ENCODE results near the gene HGFAC. TPM values are rescaled to one million over a fixed set of nuclear protein-coding genes. Genes with fewer than 3 reads are reported as not detected.

Gene HGFAC
- total RNA-seq, 1 donor from 2014 or later = 0.35 TPM

DNA sequence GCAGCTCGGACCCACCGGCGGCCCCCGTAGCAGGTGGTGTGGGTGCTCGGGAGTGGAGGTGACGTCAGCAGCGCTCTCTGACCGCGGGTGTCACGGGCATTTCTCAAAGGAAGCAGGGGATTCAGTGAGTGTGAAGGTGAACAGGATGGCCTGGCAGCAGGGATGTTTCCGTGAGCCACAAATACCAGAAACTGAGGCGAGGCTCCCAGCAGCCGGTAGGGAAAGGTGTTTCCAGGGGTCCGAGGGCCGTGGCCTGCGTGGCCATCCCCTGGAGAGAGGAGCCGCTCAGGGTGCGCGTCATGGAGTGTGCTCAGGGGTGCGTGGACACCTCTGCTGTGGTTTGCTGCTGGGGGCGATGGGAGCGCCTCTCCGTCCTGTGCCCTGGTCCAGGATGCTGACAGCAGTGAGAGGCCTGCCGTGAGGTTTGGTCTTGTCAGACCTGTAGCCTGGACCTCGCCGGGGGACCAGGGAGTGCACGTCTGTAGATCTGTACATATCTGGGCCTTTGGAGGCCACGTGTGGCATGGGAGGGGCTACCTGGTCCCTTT, 10.2 kb upstream of the HGFAC start:
- TF ChIP-seq, protein P1, sequence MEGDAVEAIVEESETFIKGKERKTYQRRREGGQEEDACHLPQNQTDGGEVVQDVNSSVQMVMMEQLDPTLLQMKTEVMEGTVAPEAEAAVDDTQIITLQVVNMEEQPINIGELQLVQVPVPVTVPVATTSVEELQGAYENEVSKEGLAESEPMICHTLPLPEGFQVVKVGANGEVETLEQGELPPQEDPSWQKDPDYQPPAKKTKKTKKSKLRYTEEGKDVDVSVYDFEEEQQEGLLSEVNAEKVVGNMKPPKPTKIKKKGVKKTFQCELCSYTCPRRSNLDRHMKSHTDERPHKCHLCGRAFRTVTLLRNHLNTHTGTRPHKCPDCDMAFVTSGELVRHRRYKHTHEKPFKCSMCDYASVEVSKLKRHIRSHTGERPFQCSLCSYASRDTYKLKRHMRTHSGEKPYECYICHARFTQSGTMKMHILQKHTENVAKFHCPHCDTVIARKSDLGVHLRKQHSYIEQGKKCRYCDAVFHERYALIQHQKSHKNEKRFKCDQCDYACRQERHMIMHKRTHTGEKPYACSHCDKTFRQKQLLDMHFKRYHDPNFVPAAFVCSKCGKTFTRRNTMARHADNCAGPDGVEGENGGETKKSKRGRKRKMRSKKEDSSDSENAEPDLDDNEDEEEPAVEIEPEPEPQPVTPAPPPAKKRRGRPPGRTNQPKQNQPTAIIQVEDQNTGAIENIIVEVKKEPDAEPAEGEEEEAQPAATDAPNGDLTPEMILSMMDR (IDR thresholded peaks at IDR 0.05) = no peak
- H3K36me3 Mint-ChIP-seq (ENCODE audit: low read depth) = peaks cover 6% of the 10 kb centered on the region
- H3K9me3 Mint-ChIP-seq (ENCODE audit: low read depth) = no peaks in the 10 kb centered on the region
- no peaks in the 10 kb centered on the region for H3K27me3 Mint-ChIP-seq (ENCODE audit: low read depth)
- H3K4me3 Mint-ChIP-seq (ENCODE audit: unreplicated experiment) = no peak overlapping the region
- peaks cover 1% of the 10 kb centered on the region for H3K4me1 Mint-ChIP-seq (ENCODE audit: low read depth)
- H3K27ac Mint-ChIP-seq (ENCODE audit: unreplicated experiment) = no peak overlapping the region
- DNase-seq (ENCODE audit: low spot score) = no peak

DNA sequence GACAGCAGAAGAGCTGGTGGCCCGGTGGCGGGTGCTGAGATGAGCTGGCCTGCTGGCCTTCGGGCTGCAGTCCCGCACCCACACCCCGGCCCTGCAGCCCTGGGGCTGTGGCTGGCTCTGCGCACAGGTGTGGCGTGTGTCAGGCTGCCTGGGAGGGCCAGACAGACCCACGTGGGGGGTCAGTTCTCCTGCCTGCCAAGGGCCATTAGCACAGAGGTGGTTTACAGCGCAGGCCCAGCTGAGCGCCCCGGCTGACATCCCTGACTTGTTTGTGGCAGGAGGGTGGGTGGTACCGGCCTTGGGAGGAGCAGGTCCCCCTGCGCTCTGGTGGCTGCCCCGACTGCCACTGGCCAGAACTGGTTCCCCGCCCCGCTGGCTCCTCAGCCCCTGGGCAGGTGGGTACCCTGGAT, 9.4 kb upstream of the HGFAC start:
- Mint-ChIP-seq H3K27me3 (ENCODE audit: low read depth) (no peaks in the 10 kb centered on the region), H3K9me3 (ENCODE audit: low read depth) (no peaks in the 10 kb centered on the region), H3K4me1 (ENCODE audit: low read depth) (peaks cover 6% of the 10 kb centered on the region), H3K27ac (ENCODE audit: unreplicated experiment) (no peak overlapping the region), H3K36me3 (ENCODE audit: low read depth) (peaks cover 6% of the 10 kb centered on the region), H3K4me3 (ENCODE audit: unreplicated experiment) (no peak overlapping the region)
- TF ChIP-seq, protein P1 (IDR thresholded peaks at IDR 0.05) = no peak
- DNase-seq (ENCODE audit: low spot score) = no peak

DNA sequence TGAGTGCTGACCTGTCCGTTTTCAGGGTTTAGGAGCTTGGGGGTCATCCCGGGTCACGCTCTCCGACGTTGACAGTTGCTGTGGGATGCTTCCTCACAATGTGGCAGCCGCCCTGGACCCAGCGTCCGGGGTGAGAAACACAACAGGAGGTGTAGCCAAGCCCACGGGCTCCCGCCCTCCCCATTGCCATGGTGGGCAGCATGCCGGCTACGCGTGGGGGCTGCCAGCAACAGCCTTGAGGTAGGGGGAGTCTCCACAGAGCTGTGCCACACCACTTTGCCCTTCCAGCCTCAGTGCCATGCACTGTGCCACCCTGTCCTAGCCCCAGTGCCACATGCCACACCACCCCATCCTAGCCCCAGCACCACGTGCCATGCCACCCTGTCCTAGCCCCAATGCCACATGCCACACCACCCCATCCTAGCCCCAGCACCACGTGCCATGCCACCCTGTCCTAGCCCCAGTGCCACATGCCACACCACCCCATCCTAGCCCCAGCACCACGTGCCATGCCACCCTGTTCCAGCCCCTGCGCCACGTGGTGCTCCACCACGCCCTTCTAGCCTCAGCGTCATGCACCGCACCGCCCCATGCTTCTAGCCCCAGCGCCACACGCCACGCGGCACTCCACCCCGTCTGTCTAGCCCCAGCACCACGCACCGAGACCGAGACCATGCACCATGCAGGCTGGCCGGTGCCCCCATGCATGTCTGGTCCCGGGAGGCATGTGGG, 8.5 kb upstream of the HGFAC start:
- DNase-seq (ENCODE audit: low spot score) = no peak
- H3K4me3 Mint-ChIP-seq (ENCODE audit: unreplicated experiment) = no peak overlapping the region
- no peaks in the 10 kb centered on the region for H3K27me3 Mint-ChIP-seq (ENCODE audit: low read depth)
- no peak overlapping the region for H3K27ac Mint-ChIP-seq (ENCODE audit: unreplicated experiment)
- H3K9me3 Mint-ChIP-seq (ENCODE audit: low read depth) = no peaks in the 10 kb centered on the region
- peaks cover 4% of the 10 kb centered on the region for H3K36me3 Mint-ChIP-seq (ENCODE audit: low read depth)
- peaks cover 6% of the 10 kb centered on the region for H3K4me1 Mint-ChIP-seq (ENCODE audit: low read depth)
- TF ChIP-seq, protein P1 (IDR thresholded peaks at IDR 0.05) = no peak

DNA sequence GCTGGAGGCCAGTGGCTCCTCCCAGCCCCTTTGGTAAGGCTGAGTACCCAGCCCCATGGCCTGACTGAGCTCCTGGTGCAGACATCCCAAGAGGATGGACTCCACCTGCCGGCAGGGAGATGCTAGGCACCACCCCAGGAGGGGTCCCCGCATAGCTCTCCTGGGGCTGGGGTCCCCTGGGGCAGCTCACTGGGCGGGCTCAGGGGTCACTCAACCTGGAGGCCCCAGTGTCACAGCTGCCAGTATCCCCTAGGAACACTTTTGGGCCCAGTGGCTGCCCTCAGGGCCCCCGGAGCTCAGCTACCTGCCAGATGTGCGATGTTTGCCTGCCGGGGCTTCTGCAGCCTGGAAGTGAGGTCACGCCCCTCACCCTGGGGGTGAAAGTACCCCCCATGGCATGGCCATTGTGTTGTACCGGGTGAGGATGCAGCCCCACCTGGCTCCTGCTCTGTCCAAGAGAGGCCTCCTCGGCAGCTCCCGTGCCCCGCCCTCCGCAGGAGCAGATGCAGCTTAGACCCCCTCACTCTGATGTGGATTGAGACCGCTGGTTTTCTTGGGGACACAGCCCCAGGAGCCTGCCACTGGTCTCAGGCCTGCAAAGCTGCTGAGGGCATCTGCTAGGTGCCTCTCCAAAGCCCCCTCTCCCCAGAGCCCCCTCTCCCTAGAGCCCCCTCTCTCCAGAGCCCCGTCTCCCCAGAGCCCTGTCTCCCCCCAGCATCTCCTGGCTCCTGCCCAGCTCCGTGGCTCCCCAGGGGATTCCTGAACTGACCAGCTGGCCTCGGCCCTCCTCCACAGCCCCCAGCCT, 6.7 kb upstream of the HGFAC start:
- Mint-ChIP-seq H3K27ac (ENCODE audit: unreplicated experiment) (no peak overlapping the region), H3K36me3 (ENCODE audit: low read depth) (peaks cover 2% of the 10 kb centered on the region), H3K9me3 (ENCODE audit: low read depth) (no peaks in the 10 kb centered on the region), H3K4me1 (ENCODE audit: low read depth) (peaks cover 6% of the 10 kb centered on the region), H3K27me3 (ENCODE audit: low read depth) (no peaks in the 10 kb centered on the region), H3K4me3 (ENCODE audit: unreplicated experiment) (no peak overlapping the region)
- TF ChIP-seq, protein P1 (IDR thresholded peaks at IDR 0.05) = peak; percentile 40
- no peak for DNase-seq (ENCODE audit: low spot score)

DNA sequence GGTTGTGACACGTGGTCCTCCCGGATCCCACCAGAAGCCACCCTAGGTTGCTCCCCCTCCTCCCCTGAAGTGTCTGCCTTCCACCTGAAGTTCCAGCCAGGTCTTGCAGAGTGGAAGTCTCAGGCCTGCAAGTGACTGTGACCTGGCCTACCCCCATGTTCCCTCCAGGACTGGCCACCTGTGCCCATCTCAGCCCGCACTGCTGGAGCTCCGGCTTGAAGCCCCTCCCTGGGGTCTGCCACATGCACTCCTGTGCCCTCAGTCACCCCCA, 6.1 kb upstream of the HGFAC start:
- peaks cover 2% of the 10 kb centered on the region for H3K36me3 Mint-ChIP-seq (ENCODE audit: low read depth)
- H3K4me1 Mint-ChIP-seq (ENCODE audit: low read depth) = peaks cover 6% of the 10 kb centered on the region
- H3K27ac Mint-ChIP-seq (ENCODE audit: unreplicated experiment) = no peak overlapping the region
- no peak overlapping the region for H3K4me3 Mint-ChIP-seq (ENCODE audit: unreplicated experiment)
- TF ChIP-seq, protein P1 (IDR thresholded peaks at IDR 0.05) = no peak
- no peaks in the 10 kb centered on the region for H3K9me3 Mint-ChIP-seq (ENCODE audit: low read depth)
- no peaks in the 10 kb centered on the region for H3K27me3 Mint-ChIP-seq (ENCODE audit: low read depth)
- no peak for DNase-seq (ENCODE audit: low spot score)
